CD4-positive, alpha-beta T cell treated with Interferon gamma for 1 hour (primary cell): ENCODE data around the gene TRAPPC6A.

Experiments
- DNase-seq: peaks from one replicate; pipeline ENCODE4 v3.0.0-alpha.2; 2020

TRAPPC6A gene

GRCh38 chr19:45184115-45184514 is 6.1 kb upstream of the TRAPPC6A start:
- no peak for DNase-seq

GRCh38 chr19:45182758-45183157 is 4.7 kb upstream of the TRAPPC6A start:
- no peak for DNase-seq

GRCh38 chr19:45180936-45181335 is 2.9 kb upstream of the TRAPPC6A start:
- DNase-seq = no peak

GRCh38 chr19:45179892-45180370 is 1.9 kb upstream of the TRAPPC6A start:
- no peak for DNase-seq

GRCh38 chr19:45179072-45179891 is 1.2 kb upstream of the TRAPPC6A start:
- DNase-seq = no peak

- peak; percentile 100 for DNase-seq
Measured at GRCh38 chr19:45178262-45179071, 430 bp upstream of the TRAPPC6A start, which contains the start of gene BLOC1S3. BLOC1S3 (plus strand) TSS chr19:45178784; CDS start chr19:45179297, 513 bp downstream.

GRCh38 chr19:45175515-45176345 is 2.3 kb downstream of the TRAPPC6A start:
- DNase-seq = no peak

- DNase-seq = no peak
Measured at GRCh38 chr19:45173816-45174215, 4.2 kb downstream of the TRAPPC6A start.

- no peak for DNase-seq
Measured at GRCh38 chr19:45172611-45173208, 5.3 kb downstream of the TRAPPC6A start.

GRCh38 chr19:45172173-45172572 is 5.9 kb downstream of the TRAPPC6A start:
- DNase-seq = peak; percentile 10

- DNase-seq = peak; percentile 51
Measured at GRCh38 chr19:45171211-45171623, 6.8 kb downstream of the TRAPPC6A start.

GRCh38 chr19:45170146-45171106 is 7.6 kb downstream of the TRAPPC6A start:
- no peak for DNase-seq

GRCh38 chr19:45169602-45170001 is 8.4 kb downstream of the TRAPPC6A start:
- DNase-seq = no peak

- no peak for DNase-seq
Measured at GRCh38 chr19:45168767-45169351, 9.2 kb downstream of the TRAPPC6A start.

- no peak for DNase-seq
Measured at GRCh38 chr19:45166723-45167252, 11.2 kb downstream of the TRAPPC6A start.

GRCh38 chr19:45164577-45165335 is 13.3 kb downstream of the TRAPPC6A start:
- DNase-seq = peak; percentile 49

GRCh38 chr19:45163751-45164460 is 14.1 kb downstream of the TRAPPC6A start:
- DNase-seq = no peak

- no peak for DNase-seq
Measured at GRCh38 chr19:45163156-45163555, 14.9 kb downstream of the TRAPPC6A start.

GRCh38 chr19:45162608-45163143 is 15.4 kb downstream of the TRAPPC6A start:
- DNase-seq = no peak
